MM.1S (cell line): ENCODE measurements around the gene TLCD1.
A peak's percentile ranks its signal among the peaks of the same experiment; 100 is the strongest.

ENCODE experiments used
- DNase-seq: peaks from one replicate; pipeline ENCODE4 v3.0.0-alpha.2; 2015
- H2AFZ ChIP-seq: fragments of 300-600 bp; sonication (generic); 2 replicates; pipeline ENCODE4 v1.6.0; 2016; ENCODE audit warnings: antibody characterized with exemption, low read length
- H3F3A ChIP-seq: fragments of 300-600 bp; sonication (generic); 2 replicates; pipeline ENCODE4 v1.6.1; 2016; ENCODE audit warnings: mild to moderate bottlenecking, antibody characterized with exemption, low read length, moderate library complexity, mixed read lengths; ENCODE audit not compliant: insufficient read depth
- H3K27ac ChIP-seq: fragments of 300-600 bp; sonication (generic); 2 replicates; pipeline ENCODE4 v1.5.1; 2016; ENCODE audit warnings: mild to moderate bottlenecking, low read length
- H3K27me3 ChIP-seq: fragments of 300-600 bp; sonication (generic); replicated peaks from 2 replicates; pipeline ENCODE4 v1.6.0; 2016; ENCODE audit warnings: low read length; ENCODE audit not compliant: insufficient read depth
- H3K36me3 ChIP-seq: fragments of 300-600 bp; sonication (generic); replicated peaks from 2 replicates; pipeline ENCODE4 v1.6.1; 2016; ENCODE audit warnings: mild to moderate bottlenecking, low read length, mixed read lengths; ENCODE audit not compliant: insufficient read depth
- H3K4me1 ChIP-seq: fragments of 300-600 bp; sonication (generic); 2 replicates; pipeline ENCODE4 v1.6.1; 2016; ENCODE audit warnings: low read length, mixed read lengths
- H3K4me2 ChIP-seq: fragments of 300-600 bp; sonication (generic); 2 replicates; pipeline ENCODE4 v1.6.0; 2016; ENCODE audit warnings: low read depth, low read length
- H3K4me3 ChIP-seq: fragments of 300-600 bp; sonication (generic); 2 replicates; pipeline ENCODE4 v1.5.1; 2016; ENCODE audit warnings: low read length, mixed read lengths
- H3K79me2 ChIP-seq: fragments of 300-600 bp; sonication (generic); 2 replicates; pipeline ENCODE4 v1.6.1; 2016; ENCODE audit warnings: mixed run types, low read length, mixed read lengths
- H3K9ac ChIP-seq: fragments of 300-600 bp; sonication (generic); 2 replicates; pipeline ENCODE4 v1.6.1; 2016; ENCODE audit warnings: low read length, mixed read lengths
- H3K9me2 ChIP-seq: fragments of 300-600 bp; sonication (generic); replicated peaks from 2 replicates; pipeline ENCODE4 v1.6.1; 2016; ENCODE audit warnings: mild to moderate bottlenecking, low read length, mixed read lengths; ENCODE audit not compliant: insufficient read depth
- H3K9me3 ChIP-seq: fragments of 300-600 bp; sonication (generic); replicated peaks from 2 replicates; pipeline ENCODE4 v1.6.1; 2016; ENCODE audit warnings: mild to moderate bottlenecking, low read length, mixed read lengths; ENCODE audit not compliant: insufficient read depth
- H4K20me1 ChIP-seq: fragments of 300-600 bp; sonication (generic); 2 replicates; pipeline ENCODE4 v1.6.1; 2016; ENCODE audit warnings: mild to moderate bottlenecking, low read length, moderate library complexity, mixed read lengths; ENCODE audit not compliant: insufficient read depth
- EZH2 ChIP-seq: fragments of 300-600 bp; sonication (generic); optimal IDR thresholded peaks from 2 replicates; pipeline ENCODE3; 2017; ENCODE audit warnings: low read depth, mild to moderate bottlenecking, antibody characterized with exemption, low read length, mixed read lengths
- EZH2phosphoT487 ChIP-seq: fragments of 300-600 bp; sonication (generic); IDR thresholded peaks from 2 replicates; pipeline ENCODE4 v1.6.1; 2018; ENCODE audit warnings: antibody characterized with exemption, low read length
- TF ChIP-seq, protein P1 (sequence below): fragments of 300-600 bp; sonication (generic); IDR thresholded peaks from 2 replicates; pipeline ENCODE4 v1.5.1; 2016; ENCODE audit warnings: antibody characterized with exemption, low read length, mixed read lengths

Gene TLCD1

DNA sequence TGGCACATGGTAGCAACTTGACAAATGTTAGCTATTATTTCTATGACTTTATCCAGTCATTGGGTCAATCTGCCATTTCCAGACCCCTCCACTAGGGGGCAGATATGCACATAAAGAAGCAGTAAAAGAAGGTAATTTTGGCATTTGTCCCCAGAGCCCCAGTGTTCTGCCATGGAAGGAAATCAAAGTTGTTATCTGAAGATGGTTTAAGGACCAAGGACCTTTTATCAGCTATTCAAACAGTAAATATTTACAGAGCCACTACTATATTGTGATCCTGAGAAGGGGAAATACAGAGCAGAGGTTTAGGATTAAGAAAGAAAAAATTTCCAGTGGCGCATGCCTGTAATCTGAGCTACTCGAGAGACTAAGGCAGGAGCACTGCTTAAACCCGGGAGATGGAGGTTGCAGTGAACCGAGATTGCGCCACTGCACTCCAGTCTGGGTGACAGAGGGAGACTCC, 37.8 kb upstream of the TLCD1 start:
- H2AFZ ChIP-seq, result no peak overlapping the region
- peaks cover 12% of the 10 kb centered on the region for H3K4me1 ChIP-seq
- peak overlapping the region; percentile 32 for H3K4me2 ChIP-seq
- H3F3A ChIP-seq, result peaks cover 9% of the 10 kb centered on the region
- no peaks in the 10 kb centered on the region for H4K20me1 ChIP-seq
- H3K27ac ChIP-seq, result peak overlapping the region; percentile 52; the same call in 1 of the 2 replicates
- no peak overlapping the region for H3K9ac ChIP-seq
- peaks cover 7% of the 10 kb centered on the region; the same call in 1 of the 2 replicates for H3K79me2 ChIP-seq
- DNase-seq, result peak; percentile 76
- H3K36me3 ChIP-seq, result no peaks in the 10 kb centered on the region
- TF ChIP-seq, protein P1, sequence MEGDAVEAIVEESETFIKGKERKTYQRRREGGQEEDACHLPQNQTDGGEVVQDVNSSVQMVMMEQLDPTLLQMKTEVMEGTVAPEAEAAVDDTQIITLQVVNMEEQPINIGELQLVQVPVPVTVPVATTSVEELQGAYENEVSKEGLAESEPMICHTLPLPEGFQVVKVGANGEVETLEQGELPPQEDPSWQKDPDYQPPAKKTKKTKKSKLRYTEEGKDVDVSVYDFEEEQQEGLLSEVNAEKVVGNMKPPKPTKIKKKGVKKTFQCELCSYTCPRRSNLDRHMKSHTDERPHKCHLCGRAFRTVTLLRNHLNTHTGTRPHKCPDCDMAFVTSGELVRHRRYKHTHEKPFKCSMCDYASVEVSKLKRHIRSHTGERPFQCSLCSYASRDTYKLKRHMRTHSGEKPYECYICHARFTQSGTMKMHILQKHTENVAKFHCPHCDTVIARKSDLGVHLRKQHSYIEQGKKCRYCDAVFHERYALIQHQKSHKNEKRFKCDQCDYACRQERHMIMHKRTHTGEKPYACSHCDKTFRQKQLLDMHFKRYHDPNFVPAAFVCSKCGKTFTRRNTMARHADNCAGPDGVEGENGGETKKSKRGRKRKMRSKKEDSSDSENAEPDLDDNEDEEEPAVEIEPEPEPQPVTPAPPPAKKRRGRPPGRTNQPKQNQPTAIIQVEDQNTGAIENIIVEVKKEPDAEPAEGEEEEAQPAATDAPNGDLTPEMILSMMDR, result peak; percentile 91
- TF ChIP-seq EZH2, result no peak
- H3K27me3 ChIP-seq, result no peaks in the 10 kb centered on the region
- H3K9me2 ChIP-seq, result no peaks in the 10 kb centered on the region
- no peaks in the 10 kb centered on the region for H3K9me3 ChIP-seq
- no peak overlapping the region for H3K4me3 ChIP-seq

DNA sequence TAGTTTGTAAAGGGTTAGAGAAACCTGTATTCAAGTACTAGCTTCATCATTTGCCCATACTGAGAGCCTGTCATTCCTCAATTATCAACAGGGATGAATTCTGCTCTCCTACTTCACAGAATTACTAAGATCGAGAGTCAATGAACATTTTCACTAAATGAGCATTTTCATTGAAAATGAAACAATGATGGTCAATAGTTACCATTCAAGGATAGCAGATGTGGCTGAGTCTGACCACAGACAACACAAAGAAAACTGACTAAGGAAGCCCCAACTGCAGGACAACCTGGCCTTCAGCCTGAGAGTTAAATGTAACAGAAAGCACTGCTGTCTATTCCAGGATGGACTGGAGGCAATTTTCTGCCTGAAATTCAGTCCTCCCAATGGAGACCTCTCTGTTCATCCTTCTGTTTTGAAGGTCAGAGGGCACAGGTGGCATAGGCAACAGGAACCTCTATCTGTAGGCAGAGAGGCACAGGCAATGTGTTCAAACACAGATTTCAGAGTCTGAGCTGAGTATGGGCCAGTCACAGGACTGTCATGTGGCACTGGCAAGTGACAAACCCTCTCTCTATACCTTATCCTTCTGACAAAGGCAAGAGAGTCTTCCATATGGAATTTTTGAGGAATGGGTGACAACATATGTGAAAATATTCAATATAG, 37.2 kb upstream of the TLCD1 start:
- Histone ChIP-seq H3K27me3 (no peaks in the 10 kb centered on the region), H3K9me2 (no peaks in the 10 kb centered on the region), H4K20me1 (no peaks in the 10 kb centered on the region), H3K4me1 (peaks cover 12% of the 10 kb centered on the region), H3K4me3 (no peak overlapping the region), H3F3A (peaks cover 9% of the 10 kb centered on the region), H2AFZ (no peak overlapping the region), H3K36me3 (no peaks in the 10 kb centered on the region), H3K79me2 (peaks cover 7% of the 10 kb centered on the region; the same call in 1 of the 2 replicates), H3K27ac (peak overlapping the region; percentile 52; the same call in 1 of the 2 replicates), H3K9ac (peak overlapping the region; percentile 12; the same call in 1 of the 2 replicates), H3K9me3 (no peaks in the 10 kb centered on the region), H3K4me2 (peak overlapping the region; percentile 32)
- DNase-seq, result peak; percentile 36
- TF ChIP-seq, protein P1, result no peak

DNA sequence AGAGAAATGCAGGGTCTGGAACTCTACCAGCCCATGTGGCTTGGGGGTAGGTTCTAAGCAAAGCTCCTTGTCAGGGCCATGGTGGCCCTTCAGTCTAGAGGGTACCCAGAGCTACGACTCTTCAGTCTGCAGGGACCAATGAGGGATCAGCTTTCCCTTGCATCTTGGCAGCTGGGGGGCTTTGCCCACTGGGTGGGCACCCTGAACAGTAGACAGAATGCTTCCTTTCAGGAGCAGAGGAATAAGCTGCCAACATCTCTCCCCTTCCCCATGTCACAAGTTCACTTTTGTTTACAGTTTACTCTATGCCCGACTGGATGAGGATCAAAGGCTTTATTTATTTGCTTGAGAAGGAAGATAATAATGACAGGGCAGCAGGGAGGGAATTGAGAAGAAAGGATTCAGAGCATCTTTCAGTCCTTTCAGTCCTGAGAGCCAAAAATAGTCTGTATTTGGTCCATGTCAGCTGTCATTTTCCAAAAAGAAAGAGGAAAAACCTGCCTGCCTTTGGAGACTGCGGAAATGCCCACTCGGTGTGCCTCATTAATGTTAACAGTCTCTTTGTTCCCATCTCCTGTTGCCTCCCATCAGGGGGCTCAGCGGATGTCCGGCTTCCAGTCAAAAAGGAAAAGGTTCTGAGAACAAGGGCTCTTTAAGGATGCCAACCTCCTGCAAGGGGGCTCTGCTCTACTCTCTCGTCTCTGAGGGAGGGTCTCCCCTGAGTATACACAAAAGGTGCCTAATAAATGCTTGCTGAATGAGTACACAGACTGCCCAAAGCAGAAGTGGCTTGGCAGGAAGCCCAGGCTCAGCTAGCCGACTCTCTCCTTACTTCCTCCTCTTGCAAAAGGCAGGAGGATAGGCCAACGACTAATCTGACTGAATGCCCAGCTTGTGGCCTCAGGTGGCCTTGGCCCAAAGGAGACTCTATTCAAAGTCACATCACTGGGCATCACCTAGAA, 34.8 kb upstream of the TLCD1 start:
- peaks cover 9% of the 10 kb centered on the region for H3F3A ChIP-seq
- peaks cover 12% of the 10 kb centered on the region for H3K4me1 ChIP-seq
- H4K20me1 ChIP-seq, result no peaks in the 10 kb centered on the region
- H3K36me3 ChIP-seq, result no peaks in the 10 kb centered on the region
- H2AFZ ChIP-seq, result no peak overlapping the region
- H3K4me3 ChIP-seq, result no peak overlapping the region
- TF ChIP-seq EZH2 (no peak), EZH2phosphoT487 (no peak)
- TF ChIP-seq, protein P1, result no peak
- H3K9ac ChIP-seq, result no peak overlapping the region
- H3K9me2 ChIP-seq, result no peaks in the 10 kb centered on the region
- no peak overlapping the region for H3K27ac ChIP-seq
- no peaks in the 10 kb centered on the region for H3K27me3 ChIP-seq
- H3K4me2 ChIP-seq, result no peak overlapping the region
- no peak for DNase-seq
- H3K79me2 ChIP-seq, result peaks cover 7% of the 10 kb centered on the region; the same call in 1 of the 2 replicates
- no peaks in the 10 kb centered on the region for H3K9me3 ChIP-seq
